Ascending aorta (tissue), 2 donors: Measurements from ENCODE around the gene MLXIP. TPM values are rescaled to one million over a fixed set of nuclear protein-coding genes. Genes with fewer than 3 reads are reported as not detected.

ENCODE experiments used
- DNase-seq, 2 donors: peaks; one replicate each; pipeline ENCODE4 v3.0.0-alpha.2; 2019; ENCODE audit warnings: low spot score in 2 of 2
- H3K27ac ChIP-seq, 2 donors: fragments of 200-600 bp; sonication (generic); one replicate each; pipeline ENCODE4 v1.5.1; 2016 to 2017; ENCODE audit warnings: mild to moderate bottlenecking in 1 of 2
- H3K27me3 ChIP-seq: fragments of 200-600 bp; sonication (generic); one replicate; pipeline ENCODE4 v1.5.1; 2017
- H3K36me3 ChIP-seq, 2 donors: fragments of 200-600 bp; sonication (generic); one replicate each; pipeline ENCODE4 v1.5.1; 2016
- H3K4me1 ChIP-seq, 2 donors: fragments of 200-600 bp; sonication (generic); one replicate each; pipeline ENCODE4 v1.5.1; 2016 to 2017; ENCODE audit warnings: mild to moderate bottlenecking in 1 of 2
- H3K4me3 ChIP-seq, 2 donors: fragments of 200-600 bp; sonication (generic); one replicate each; pipeline ENCODE4 v1.5.1; 2016 to 2017; ENCODE audit warnings: mild to moderate bottlenecking in 1 of 2
- H3K9me3 ChIP-seq, 2 donors: fragments of 200-600 bp; sonication (generic); one replicate each; pipeline ENCODE4 v1.5.1; 2016
- CTCF ChIP-seq, 3 experiments: fragments of 200-600 bp in 2 of 3; fragments of 450-650 bp in 1 of 3; sonication (generic) in 2 of 3; IDR thresholded peaks; one replicate each; pipeline ENCODE4 v1.5.1; 2016 to 2019; ENCODE audit warnings: antibody characterized with exemption in 3 of 3, mild to moderate bottlenecking in 1 of 3, moderate library complexity in 1 of 3
- intact Hi-C: fragments of 100-400 bp; cut with DNase I; formaldehyde crosslinking; loops from one replicate; pipeline ENCODE4 v1.15.1; 2023
- total RNA-seq: library from RNA; depleted of rRNA; stranded (reverse); fragments of >200 nt; gene quantifications from one replicate; pipeline ENCODE4 v1.1.0, GENCODE V29; 2016

The MLXIP gene
- total RNA-seq, 1 donor from 2014 or later: 62.3 TPM

DNA sequence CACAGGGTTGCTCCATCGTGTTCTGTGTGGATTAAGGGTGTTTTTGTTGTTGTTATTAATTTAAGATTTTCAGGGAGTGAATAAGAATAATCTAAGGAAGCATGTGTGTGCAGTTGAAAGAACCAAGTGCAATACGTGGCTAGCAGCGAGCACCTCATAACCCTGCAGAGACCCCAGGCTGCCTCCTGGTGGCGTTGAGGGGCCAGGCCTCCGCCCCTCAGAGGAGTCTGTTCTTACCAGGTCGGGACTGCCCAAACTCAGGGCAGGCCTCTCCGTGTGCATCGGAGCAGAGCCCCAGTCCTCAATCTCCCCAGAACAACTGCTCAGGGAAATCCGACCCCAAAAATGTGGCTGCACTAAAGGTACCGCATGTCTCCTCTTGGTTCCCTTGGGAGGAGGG is 58.7 kb downstream of the MLXIP start:
- DNase-seq: no peak
- peaks cover 63 to 81% of the 10 kb centered on the region in 2 donors for H3K36me3 ChIP-seq
- H3K27ac ChIP-seq: no peak overlapping the region
- no peaks in the 10 kb centered on the region for H3K4me1 ChIP-seq
- no peak for TF ChIP-seq CTCF (IDR thresholded peaks at IDR 0.05)
- no peaks in the 10 kb centered on the region for H3K9me3 ChIP-seq
- no peaks in the 10 kb centered on the region for H3K27me3 ChIP-seq
- intact Hi-C loops: no loop called here
- H3K4me3 ChIP-seq: no peak overlapping the region

DNA sequence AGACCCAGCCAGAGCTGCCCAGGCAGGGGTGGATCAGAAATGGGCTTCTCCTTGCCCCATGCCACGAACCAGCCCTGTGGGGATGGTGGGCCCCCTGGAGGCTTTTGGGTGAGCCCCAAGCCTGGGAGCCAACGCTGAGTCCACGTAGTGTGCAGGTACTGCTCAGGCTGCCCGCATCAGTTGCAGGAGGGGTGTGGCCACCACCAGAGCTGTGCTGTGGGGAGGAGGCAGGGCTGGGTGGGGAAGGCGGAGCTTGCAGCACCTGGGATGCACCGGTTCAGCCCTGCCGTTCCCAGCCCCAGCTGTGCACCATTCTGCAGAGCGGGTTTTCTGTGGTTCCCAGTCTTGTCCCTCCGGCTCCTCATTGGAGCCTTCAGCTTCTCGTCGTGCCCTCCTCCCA is 59.1 kb downstream of the MLXIP start:
- no peaks in the 10 kb centered on the region for H3K4me1 ChIP-seq
- DNase-seq: no peak
- no peaks in the 10 kb centered on the region for H3K9me3 ChIP-seq
- no peak for TF ChIP-seq CTCF (IDR thresholded peaks at IDR 0.05)
- H3K27ac ChIP-seq: no peak overlapping the region
- peaks cover 62 to 81% of the 10 kb centered on the region in 2 donors for H3K36me3 ChIP-seq
- no peak overlapping the region for H3K4me3 ChIP-seq
- H3K27me3 ChIP-seq: no peaks in the 10 kb centered on the region
- intact Hi-C loops: no loop called here

GRCh38 chr12:122138181-122138580 is 59.6 kb downstream of the MLXIP start:
- Histone ChIP-seq H3K27me3 (no peaks in the 10 kb centered on the region), H3K36me3 (peaks cover 63 to 81% of the 10 kb centered on the region in 2 donors), H3K4me3 (no peak overlapping the region), H3K9me3 (no peaks in the 10 kb centered on the region), H3K27ac (no peak overlapping the region), H3K4me1 (no peaks in the 10 kb centered on the region)
- TF ChIP-seq CTCF (IDR thresholded peaks at IDR 0.05): no peak
- intact Hi-C loops: no loop called here
- DNase-seq: no peak

DNA sequence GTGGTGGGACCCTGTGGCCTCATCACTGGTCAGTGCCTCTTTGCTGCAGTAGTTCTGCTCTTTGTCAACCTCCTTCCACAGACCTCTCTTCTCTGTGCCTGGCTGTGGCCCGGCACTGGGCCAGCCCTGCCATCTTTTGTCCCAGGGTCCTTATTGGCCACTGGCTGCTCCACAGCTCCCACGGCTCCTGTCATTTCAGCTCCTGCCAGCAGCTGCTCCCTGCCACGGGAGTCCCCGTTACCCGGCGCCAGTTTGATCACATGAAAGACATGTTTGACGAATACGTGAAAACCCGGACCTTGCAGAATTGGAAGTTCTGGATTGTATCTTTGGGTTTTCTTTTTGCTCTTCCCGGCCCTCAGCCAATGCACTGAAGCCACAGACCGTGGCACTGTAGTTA is 60.1 kb downstream of the MLXIP start:
- no peak overlapping the region for H3K27ac ChIP-seq
- no peak for DNase-seq
- no peaks in the 10 kb centered on the region for H3K27me3 ChIP-seq
- intact Hi-C loops: no loop called here
- H3K9me3 ChIP-seq: no peaks in the 10 kb centered on the region
- H3K4me3 ChIP-seq: no peak overlapping the region
- H3K4me1 ChIP-seq: no peaks in the 10 kb centered on the region
- peaks cover 62 to 81% of the 10 kb centered on the region in 2 donors for H3K36me3 ChIP-seq
- no peak for TF ChIP-seq CTCF (IDR thresholded peaks at IDR 0.05)

GRCh38 chr12:122139266-122139665 is 60.7 kb downstream of the MLXIP start:
- Histone ChIP-seq H3K4me1 (no peaks in the 10 kb centered on the region), H3K4me3 (no peak overlapping the region), H3K27me3 (no peaks in the 10 kb centered on the region), H3K27ac (no peak overlapping the region), H3K9me3 (no peaks in the 10 kb centered on the region), H3K36me3 (peaks cover 56 to 83% of the 10 kb centered on the region in 2 donors)
- no peak for TF ChIP-seq CTCF (IDR thresholded peaks at IDR 0.05)
- intact Hi-C loops: no loop called here
- no peak for DNase-seq

DNA sequence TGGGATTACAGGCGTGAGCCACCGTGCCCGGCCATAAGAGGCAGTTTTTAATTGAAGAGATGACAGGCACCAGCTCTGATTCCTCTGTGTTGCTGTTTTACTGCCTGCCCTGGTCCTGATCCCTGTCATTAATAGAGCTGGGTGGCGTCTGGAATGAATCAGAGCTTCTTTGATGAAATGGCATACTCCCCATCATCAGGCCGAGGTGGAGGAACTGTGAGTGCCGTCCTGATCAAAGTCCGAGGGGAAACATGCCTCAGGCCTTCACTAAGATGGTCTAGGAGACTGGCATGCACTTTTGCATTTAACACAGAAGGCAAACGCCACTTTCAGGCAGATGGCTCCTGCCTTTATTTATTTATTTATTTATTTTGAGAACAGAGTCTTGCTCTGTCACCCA is 61.4 kb downstream of the MLXIP start:
- DNase-seq: no peak
- intact Hi-C loops: no loop called here
- no peak overlapping the region for H3K4me3 ChIP-seq
- TF ChIP-seq CTCF (IDR thresholded peaks at IDR 0.05): no peak
- no peaks in the 10 kb centered on the region for H3K4me1 ChIP-seq
- H3K27ac ChIP-seq: no peak overlapping the region
- H3K27me3 ChIP-seq: no peaks in the 10 kb centered on the region
- H3K9me3 ChIP-seq: no peaks in the 10 kb centered on the region
- peaks cover 54 to 79% of the 10 kb centered on the region in 2 donors for H3K36me3 ChIP-seq
